ENCODE data around the gene EFCAB10. TPM values are rescaled to one million over a fixed set of nuclear protein-coding genes. Genes with fewer than 3 reads are reported as not detected.
A peak's percentile ranks its signal among the peaks of the same experiment; 100 is the strongest.

EFCAB10 gene, protein sequence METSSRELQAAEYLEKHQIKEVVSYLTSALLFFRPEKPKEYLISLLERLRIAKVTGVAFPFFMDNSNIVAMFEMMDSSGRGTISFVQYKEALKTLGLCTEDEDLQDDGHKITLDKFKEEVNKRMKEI
- total RNA-seq (2021) (3.0 to 3.2 TPM (median 3.0 TPM) in 3 replicates), Bru-seq, nascent RNA (percentile 37 among the genes with signal in this experiment)
- long read RNA-seq, experiment 1, transcript EFCAB10-205 (4 exons, 1,550 nt) = major isoform, 5 of 8 reads
- long read RNA-seq, experiment 1, partial matches to known transcripts = 0 of 8 reads
- long read RNA-seq, experiment 1, other reads (novel, unspliced or antisense) = 2 of 8 reads
- long read RNA-seq, experiment 2, partial matches to known transcripts = 0 of 2 reads
- long read RNA-seq, experiment 2, other reads (novel, unspliced or antisense) = 0 of 2 reads
- long read RNA-seq, experiment 3, partial matches to known transcripts = 0 of 2 reads
- long read RNA-seq, experiment 3, other reads (novel, unspliced or antisense) = 0 of 2 reads

- Mint-ChIP-seq H3K9me3 (peaks cover 28% of the 10 kb centered on the region), H3K27ac (peak within 1 kb of the TSS; percentile 93), H3K27me3 (ENCODE audit: low read depth) (peaks cover 4% of the 10 kb centered on the region; the same call in 1 of the 2 replicates), H3K36me3 (peaks cover 14% of the 10 kb centered on the region), H3K4me1 (peaks cover 20% of the 10 kb centered on the region), H3K4me3 (peak within 1 kb of the TSS; percentile 77)
- DNase-seq (ENCODE audit: low spot score) (peak; percentile 97), ATAC-seq (peak; percentile 96)
- POLR2A ChIA-PET = interaction anchor here (1.0 kb wide), 2 partner anchors 55 to 568 kb away, joined by 3 read pairs; no protein-coding TSS in a partner anchor
- CTCF ChIA-PET = interaction anchor here (0.7 to 1.4 kb wide), 17 partner anchors 8 to 531 kb away, joined by 3 to 17 read pairs (median 4); partner anchors contain the start of genes ATXN7L1, RINT1 and SYPL1
- TF ChIP-seq ZNF121 (CRISPR knock-in tag; IDR thresholded peaks at IDR 0.05) (no peak), SP1 (CRISPR knock-in tag; conservative IDR thresholded peaks at IDR 0.05) (no peak), ZNF512 (CRISPR knock-in tag; IDR thresholded peaks at IDR 0.05; ENCODE audit: borderline replicate concordance) (no peak), ZBTB21 (CRISPR knock-in tag; IDR thresholded peaks at IDR 0.05; ENCODE audit: borderline replicate concordance) (no peak), TCF7 (CRISPR knock-in tag; IDR thresholded peaks at IDR 0.05; ENCODE audit: low read depth) (no peak), ETV6 (CRISPR knock-in tag; IDR thresholded peaks at IDR 0.05) (no peak), USF2 (CRISPR knock-in tag; IDR thresholded peaks at IDR 0.05) (peak; percentile 99), NFATC4 (CRISPR knock-in tag; IDR thresholded peaks at IDR 0.05) (no peak), NR2C2 (CRISPR knock-in tag; IDR thresholded peaks at IDR 0.05) (no peak), RELA (CRISPR knock-in tag; IDR thresholded peaks at IDR 0.05; ENCODE audit: borderline replicate concordance) (no peak), EMX1 (CRISPR knock-in tag; IDR thresholded peaks at IDR 0.05) (no peak), ZNF671 (CRISPR knock-in tag; IDR thresholded peaks at IDR 0.05) (no peak), CREM (CRISPR knock-in tag; IDR thresholded peaks at IDR 0.05) (peak; percentile 81), NFE2L1 (CRISPR knock-in tag; IDR thresholded peaks at IDR 0.05) (no peak), GRHL2 (CRISPR knock-in tag; IDR thresholded peaks at IDR 0.05; ENCODE audit: insufficient replicate concordance, severe bottlenecking) (no peak), MYBL2 (CRISPR knock-in tag; IDR thresholded peaks at IDR 0.05) (no peak), TEAD1 (CRISPR knock-in tag; IDR thresholded peaks at IDR 0.05) (peak; percentile 88; the same call in 1 of the 2 replicates), CBFB (CRISPR knock-in tag; IDR thresholded peaks at IDR 0.05; ENCODE audit: low read depth) (peak; percentile 61; the same call in 1 of the 2 replicates), FOXP4 (CRISPR knock-in tag; IDR thresholded peaks at IDR 0.05) (0 out of 2 replicates have a peak, but pooled peaks have one; percentile 45), GTF2I (CRISPR knock-in tag; conservative IDR thresholded peaks at IDR 0.05) (no peak), KAT7 (CRISPR knock-in tag; IDR thresholded peaks at IDR 0.05; ENCODE audit: borderline replicate concordance) (no peak), ZBTB43 (CRISPR knock-in tag; IDR thresholded peaks at IDR 0.05) (no peak), ZNF138 (CRISPR knock-in tag; conservative IDR thresholded peaks at IDR 0.05) (no peak)
- TF ChIP-seq, protein P1, sequence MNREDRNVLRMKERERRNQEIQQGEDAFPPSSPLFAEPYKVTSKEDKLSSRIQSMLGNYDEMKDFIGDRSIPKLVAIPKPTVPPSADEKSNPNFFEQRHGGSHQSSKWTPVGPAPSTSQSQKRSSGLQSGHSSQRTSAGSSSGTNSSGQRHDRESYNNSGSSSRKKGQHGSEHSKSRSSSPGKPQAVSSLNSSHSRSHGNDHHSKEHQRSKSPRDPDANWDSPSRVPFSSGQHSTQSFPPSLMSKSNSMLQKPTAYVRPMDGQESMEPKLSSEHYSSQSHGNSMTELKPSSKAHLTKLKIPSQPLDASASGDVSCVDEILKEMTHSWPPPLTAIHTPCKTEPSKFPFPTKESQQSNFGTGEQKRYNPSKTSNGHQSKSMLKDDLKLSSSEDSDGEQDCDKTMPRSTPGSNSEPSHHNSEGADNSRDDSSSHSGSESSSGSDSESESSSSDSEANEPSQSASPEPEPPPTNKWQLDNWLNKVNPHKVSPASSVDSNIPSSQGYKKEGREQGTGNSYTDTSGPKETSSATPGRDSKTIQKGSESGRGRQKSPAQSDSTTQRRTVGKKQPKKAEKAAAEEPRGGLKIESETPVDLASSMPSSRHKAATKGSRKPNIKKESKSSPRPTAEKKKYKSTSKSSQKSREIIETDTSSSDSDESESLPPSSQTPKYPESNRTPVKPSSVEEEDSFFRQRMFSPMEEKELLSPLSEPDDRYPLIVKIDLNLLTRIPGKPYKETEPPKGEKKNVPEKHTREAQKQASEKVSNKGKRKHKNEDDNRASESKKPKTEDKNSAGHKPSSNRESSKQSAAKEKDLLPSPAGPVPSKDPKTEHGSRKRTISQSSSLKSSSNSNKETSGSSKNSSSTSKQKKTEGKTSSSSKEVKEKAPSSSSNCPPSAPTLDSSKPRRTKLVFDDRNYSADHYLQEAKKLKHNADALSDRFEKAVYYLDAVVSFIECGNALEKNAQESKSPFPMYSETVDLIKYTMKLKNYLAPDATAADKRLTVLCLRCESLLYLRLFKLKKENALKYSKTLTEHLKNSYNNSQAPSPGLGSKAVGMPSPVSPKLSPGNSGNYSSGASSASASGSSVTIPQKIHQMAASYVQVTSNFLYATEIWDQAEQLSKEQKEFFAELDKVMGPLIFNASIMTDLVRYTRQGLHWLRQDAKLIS (CRISPR knock-in tag; IDR thresholded peaks at IDR 0.05; ENCODE audit: borderline replicate concordance) = no peak
- TF ChIP-seq, protein P2, sequence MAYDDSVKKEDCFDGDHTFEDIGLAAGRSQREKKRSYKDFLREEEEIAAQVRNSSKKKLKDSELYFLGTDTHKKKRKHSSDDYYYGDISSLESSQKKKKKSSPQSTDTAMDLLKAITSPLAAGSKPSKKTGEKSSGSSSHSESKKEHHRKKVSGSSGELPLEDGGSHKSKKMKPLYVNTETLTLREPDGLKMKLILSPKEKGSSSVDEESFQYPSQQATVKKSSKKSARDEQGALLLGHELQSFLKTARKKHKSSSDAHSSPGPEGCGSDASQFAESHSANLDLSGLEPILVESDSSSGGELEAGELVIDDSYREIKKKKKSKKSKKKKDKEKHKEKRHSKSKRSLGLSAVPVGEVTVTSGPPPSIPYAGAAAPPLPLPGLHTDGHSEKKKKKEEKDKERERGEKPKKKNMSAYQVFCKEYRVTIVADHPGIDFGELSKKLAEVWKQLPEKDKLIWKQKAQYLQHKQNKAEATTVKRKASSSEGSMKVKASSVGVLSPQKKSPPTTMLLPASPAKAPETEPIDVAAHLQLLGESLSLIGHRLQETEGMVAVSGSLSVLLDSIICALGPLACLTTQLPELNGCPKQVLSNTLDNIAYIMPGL (CRISPR knock-in tag; IDR thresholded peaks at IDR 0.05) = no peak
These were observed at the start of gene EFCAB10 for GRCh38 chr7:105581066-105581811. EFCAB10 (minus strand) TSS chr7:105581493; CDS start chr7:105581463, 30 bp downstream.

Measured in WTC11 (cell line).